ENCODE results near the gene SEMA5B.

GRCh38 chr3:123037015-123037375 lies 9.4 kb upstream of the SEMA5B start:
- no peak for TF ChIP-seq CTCF (IDR thresholded peaks at IDR 0.05; ENCODE audit: low read length)
- TF ChIP-seq EZH2phosphoT487 (IDR thresholded peaks at IDR 0.05; ENCODE audit: low read length): no peak
- no peak for TF ChIP-seq EZH2 (optimal IDR thresholded peaks at IDR 0.05; ENCODE audit: low read depth, low read length)

All from MM.1S (cell line).